ENCODE measurements around the gene TXNRD3. TPM values are rescaled to one million over a fixed set of nuclear protein-coding genes. Genes with fewer than 3 reads are reported as not detected.

Gene TXNRD3
- total and polyA plus RNA-seq, 2 donors (not counting 1 experiment from before 2014, with no cell fraction given) = 5.2 to 8.8 TPM

DNA sequence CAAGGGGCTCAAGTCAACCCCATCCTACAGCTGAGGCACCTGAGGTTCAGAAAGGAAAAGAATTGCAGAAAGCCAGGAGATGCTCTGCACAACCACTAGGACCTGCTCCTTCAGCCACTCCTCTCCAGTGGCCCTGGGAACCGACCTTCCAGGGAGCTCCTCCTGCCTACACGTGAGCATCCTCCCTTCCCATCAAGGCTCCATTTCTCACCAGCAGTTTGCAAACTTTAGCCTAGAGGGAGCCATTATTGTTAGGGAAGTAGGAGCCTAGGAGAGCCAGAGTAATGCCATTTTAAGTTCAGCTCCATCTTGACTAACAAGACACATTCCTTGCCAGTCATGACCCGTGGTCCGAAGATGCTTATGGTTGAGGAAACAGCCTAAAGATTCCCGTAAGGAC, 37.9 kb upstream of the TXNRD3 start:
- no peaks in the 10 kb centered on the region for H3K4me1 ChIP-seq (ENCODE audit: control insufficient read depth, extremely low read depth, insufficient read depth, low read length)
- no peaks in the 10 kb centered on the region for H3K36me3 ChIP-seq (ENCODE audit: control insufficient read depth, insufficient read depth, low read length)
- H3K4me2 ChIP-seq (ENCODE audit: extremely low read depth, insufficient read depth, low read length) = no peak overlapping the region
- peak; percentile 40 for TF ChIP-seq EZH2 (IDR thresholded peaks at IDR 0.05; ENCODE audit: low read length, missing control alignments)
- TF ChIP-seq, protein P1, sequence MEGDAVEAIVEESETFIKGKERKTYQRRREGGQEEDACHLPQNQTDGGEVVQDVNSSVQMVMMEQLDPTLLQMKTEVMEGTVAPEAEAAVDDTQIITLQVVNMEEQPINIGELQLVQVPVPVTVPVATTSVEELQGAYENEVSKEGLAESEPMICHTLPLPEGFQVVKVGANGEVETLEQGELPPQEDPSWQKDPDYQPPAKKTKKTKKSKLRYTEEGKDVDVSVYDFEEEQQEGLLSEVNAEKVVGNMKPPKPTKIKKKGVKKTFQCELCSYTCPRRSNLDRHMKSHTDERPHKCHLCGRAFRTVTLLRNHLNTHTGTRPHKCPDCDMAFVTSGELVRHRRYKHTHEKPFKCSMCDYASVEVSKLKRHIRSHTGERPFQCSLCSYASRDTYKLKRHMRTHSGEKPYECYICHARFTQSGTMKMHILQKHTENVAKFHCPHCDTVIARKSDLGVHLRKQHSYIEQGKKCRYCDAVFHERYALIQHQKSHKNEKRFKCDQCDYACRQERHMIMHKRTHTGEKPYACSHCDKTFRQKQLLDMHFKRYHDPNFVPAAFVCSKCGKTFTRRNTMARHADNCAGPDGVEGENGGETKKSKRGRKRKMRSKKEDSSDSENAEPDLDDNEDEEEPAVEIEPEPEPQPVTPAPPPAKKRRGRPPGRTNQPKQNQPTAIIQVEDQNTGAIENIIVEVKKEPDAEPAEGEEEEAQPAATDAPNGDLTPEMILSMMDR (conservative IDR thresholded peaks at IDR 0.05 in 1 of 2, IDR thresholded peaks at IDR 0.05 in 1 of 2; ENCODE audit: low read depth in 1 of 2, low read length in 2 of 2) = no peak
- peaks cover 5% of the 10 kb centered on the region for H3K27me3 ChIP-seq (ENCODE audit: control insufficient read depth, insufficient read depth, low read length)
- no peak overlapping the region for H3K27ac ChIP-seq (ENCODE audit: insufficient read depth, low read length)
- no peaks in the 10 kb centered on the region for H4K20me1 ChIP-seq (ENCODE audit: control insufficient read depth, extremely low read depth, insufficient read depth, low read length)
- DNase-seq (ENCODE audit: low read depth in 2 of 2) = no peak
- H2AFZ ChIP-seq (ENCODE audit: low read length) = no peak overlapping the region
- H3K9ac ChIP-seq (ENCODE audit: insufficient read depth, low read length) = no peak overlapping the region
- no peaks in the 10 kb centered on the region for H3K9me3 ChIP-seq (ENCODE audit: control insufficient read depth, insufficient read depth, low read depth, low read length)
- no peaks in the 10 kb centered on the region for H3K79me2 ChIP-seq (ENCODE audit: control insufficient read depth, insufficient read depth, low read length)
- H3K4me3 ChIP-seq (replicated peaks in 1 of 4; ENCODE audit: control extremely low read depth in 1 of 4, insufficient read depth in 1 of 4, low read depth in 3 of 4, low read length in 4 of 4) = no peak overlapping the region

DNA sequence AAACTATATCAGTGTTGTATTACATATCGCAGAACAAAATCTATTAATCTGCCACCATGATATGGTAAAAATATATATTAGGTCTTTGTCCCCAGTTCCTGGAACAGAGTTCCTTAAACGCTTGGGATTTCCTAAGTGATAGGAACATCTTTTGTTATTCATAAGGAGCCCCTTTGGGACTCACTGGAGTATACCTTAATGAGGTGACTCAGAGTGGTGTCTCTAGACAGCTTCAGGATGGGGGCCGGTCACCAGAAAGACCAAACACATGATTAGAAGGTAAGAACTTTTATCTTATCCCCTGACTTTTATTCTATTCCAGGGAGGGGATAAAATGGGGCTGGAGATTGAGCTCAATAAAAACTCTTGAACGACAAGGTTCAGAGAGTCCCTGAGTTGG, 36.8 kb upstream of the TXNRD3 start:
- no peaks in the 10 kb centered on the region for H3K4me1 ChIP-seq (ENCODE audit: control insufficient read depth, extremely low read depth, insufficient read depth, low read length)
- no peak overlapping the region for H2AFZ ChIP-seq (ENCODE audit: low read length)
- no peaks in the 10 kb centered on the region for H3K79me2 ChIP-seq (ENCODE audit: control insufficient read depth, insufficient read depth, low read length)
- H3K4me2 ChIP-seq (ENCODE audit: extremely low read depth, insufficient read depth, low read length) = no peak overlapping the region
- no peak overlapping the region for H3K4me3 ChIP-seq (replicated peaks in 1 of 4; ENCODE audit: control extremely low read depth in 1 of 4, insufficient read depth in 1 of 4, low read depth in 3 of 4, low read length in 4 of 4)
- no peaks in the 10 kb centered on the region for H3K36me3 ChIP-seq (ENCODE audit: control insufficient read depth, insufficient read depth, low read length)
- no peaks in the 10 kb centered on the region for H4K20me1 ChIP-seq (ENCODE audit: control insufficient read depth, extremely low read depth, insufficient read depth, low read length)
- no peak overlapping the region for H3K27ac ChIP-seq (ENCODE audit: insufficient read depth, low read length)
- no peak for DNase-seq (ENCODE audit: low read depth in 2 of 2)
- no peaks in the 10 kb centered on the region for H3K9me3 ChIP-seq (ENCODE audit: control insufficient read depth, insufficient read depth, low read depth, low read length)
- H3K9ac ChIP-seq (ENCODE audit: insufficient read depth, low read length) = no peak overlapping the region
- TF ChIP-seq EZH2 (IDR thresholded peaks at IDR 0.05; ENCODE audit: low read length, missing control alignments) = no peak
- TF ChIP-seq, protein P1 (conservative IDR thresholded peaks at IDR 0.05 in 1 of 2, IDR thresholded peaks at IDR 0.05 in 1 of 2; ENCODE audit: low read depth in 1 of 2, low read length in 2 of 2) = no peak
- H3K27me3 ChIP-seq (ENCODE audit: control insufficient read depth, insufficient read depth, low read length) = peaks cover 4% of the 10 kb centered on the region

DNA sequence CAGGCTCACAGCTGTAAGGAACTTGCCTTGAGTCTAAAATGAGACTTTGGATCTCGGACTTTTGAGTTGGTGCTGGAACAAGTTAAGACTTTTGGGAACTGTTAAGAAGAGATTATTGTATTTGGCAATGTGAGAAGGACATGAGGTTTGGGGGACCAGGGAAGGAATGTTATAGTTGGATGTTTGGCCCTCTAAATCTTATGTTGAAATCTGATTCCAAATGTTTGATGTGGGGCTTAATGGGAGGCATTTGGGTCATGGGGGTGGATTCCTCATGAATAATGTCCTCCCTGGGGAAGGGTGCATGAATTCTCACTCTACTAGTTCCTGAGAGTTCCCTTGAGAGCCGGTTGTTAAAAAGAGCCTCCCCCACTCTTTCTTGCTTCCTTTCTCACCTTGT, 30.6 kb upstream of the TXNRD3 start:
- H3K27ac ChIP-seq (ENCODE audit: insufficient read depth, low read length) = no peak overlapping the region
- no peaks in the 10 kb centered on the region for H3K79me2 ChIP-seq (ENCODE audit: control insufficient read depth, insufficient read depth, low read length)
- H3K4me2 ChIP-seq (ENCODE audit: extremely low read depth, insufficient read depth, low read length) = no peak overlapping the region
- H3K9ac ChIP-seq (ENCODE audit: insufficient read depth, low read length) = no peak overlapping the region
- no peak overlapping the region for H2AFZ ChIP-seq (ENCODE audit: low read length)
- H3K4me3 ChIP-seq (replicated peaks in 1 of 4; ENCODE audit: control extremely low read depth in 1 of 4, insufficient read depth in 1 of 4, low read depth in 3 of 4, low read length in 4 of 4) = no peak overlapping the region
- no peaks in the 10 kb centered on the region for H3K9me3 ChIP-seq (ENCODE audit: control insufficient read depth, insufficient read depth, low read depth, low read length)
- TF ChIP-seq, protein P1 (conservative IDR thresholded peaks at IDR 0.05 in 1 of 2, IDR thresholded peaks at IDR 0.05 in 1 of 2; ENCODE audit: low read depth in 1 of 2, low read length in 2 of 2) = no peak
- TF ChIP-seq EZH2 (IDR thresholded peaks at IDR 0.05; ENCODE audit: low read length, missing control alignments) = no peak
- peak in 1 of 2 donors; percentile 20 for DNase-seq (ENCODE audit: low read depth in 2 of 2)
- no peaks in the 10 kb centered on the region for H4K20me1 ChIP-seq (ENCODE audit: control insufficient read depth, extremely low read depth, insufficient read depth, low read length)
- H3K4me1 ChIP-seq (ENCODE audit: control insufficient read depth, extremely low read depth, insufficient read depth, low read length) = no peaks in the 10 kb centered on the region
- no peaks in the 10 kb centered on the region for H3K36me3 ChIP-seq (ENCODE audit: control insufficient read depth, insufficient read depth, low read length)
- H3K27me3 ChIP-seq (ENCODE audit: control insufficient read depth, insufficient read depth, low read length) = peaks cover 9% of the 10 kb centered on the region

All from fibroblast of lung (primary cell).